Adrenal gland (tissue), 5 donors: ENCODE data around the gene SLC25A22.

Source experiments
- POLR2A ChIP-seq, 2 donors: fragments of 450-650 bp; IDR thresholded peaks; one replicate each; pipeline ENCODE4 v1.6.1; 2017; ENCODE audit warnings: antibody characterized with exemption in 2 of 2, mild to moderate bottlenecking in 2 of 2, moderate library complexity in 1 of 2
- TF ChIP-seq, protein P1 (sequence below), 6 experiments: fragments of 450-650 bp in 4 of 6; fragments of 200-600 bp in 2 of 6; sonication (generic) in 1 of 6; IDR thresholded peaks; 1 replicate in 5 of 6; 2 replicates in 1 of 6; pipeline versions ENCODE4 v1.5.1 to v1.8.0; 2016 to 2021; ENCODE audit warnings: antibody characterized with exemption in 6 of 6, mild to moderate bottlenecking in 2 of 6, moderate library complexity in 1 of 6
- donor health status: DM: no; HTN: no; CAD: no.

DNA sequence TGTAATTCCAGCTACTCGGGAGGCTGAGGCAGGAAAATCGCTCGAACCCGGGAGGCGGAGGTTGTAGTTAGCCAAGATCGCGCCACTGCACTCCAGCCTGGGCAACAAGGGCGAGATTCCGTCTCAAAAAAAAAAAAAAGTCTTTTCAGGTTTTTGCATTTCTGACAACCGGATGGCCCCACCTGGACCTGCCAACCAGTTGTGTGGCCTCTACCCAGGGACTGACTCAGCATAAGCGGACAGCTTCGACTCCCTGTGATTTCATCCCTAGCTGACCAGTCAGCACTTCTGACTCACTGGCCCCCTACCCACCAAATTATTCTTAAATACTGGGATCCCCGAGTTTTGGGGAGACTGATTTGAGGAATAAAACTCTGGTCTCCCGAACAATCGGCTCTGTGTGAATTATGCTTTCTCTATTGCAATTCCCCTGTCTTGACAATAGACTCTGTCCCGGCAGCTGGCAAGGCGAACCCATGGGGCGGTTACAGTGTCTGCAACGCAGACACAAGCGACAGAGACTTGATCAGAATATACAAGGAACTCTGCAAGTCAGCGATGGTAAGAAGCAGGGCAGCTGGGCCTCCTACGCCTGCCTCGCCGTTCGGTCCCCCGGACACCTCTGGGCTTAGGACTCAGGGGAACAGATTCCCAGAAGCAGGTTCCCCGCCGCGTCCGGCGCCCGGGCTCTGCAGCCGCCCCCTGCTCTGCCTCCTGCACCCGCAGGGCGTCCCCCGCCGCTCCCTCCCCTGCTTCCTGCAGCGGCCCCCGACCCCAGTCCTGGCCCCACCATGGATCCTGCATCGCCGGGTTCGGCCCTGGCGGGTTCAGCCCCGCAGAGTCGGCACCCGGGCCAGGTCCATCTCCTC lies 51.6 kb downstream of the SLC25A22 start:
- TF ChIP-seq POLR2A (IDR thresholded peaks at IDR 0.05): no peak
- TF ChIP-seq, protein P1, sequence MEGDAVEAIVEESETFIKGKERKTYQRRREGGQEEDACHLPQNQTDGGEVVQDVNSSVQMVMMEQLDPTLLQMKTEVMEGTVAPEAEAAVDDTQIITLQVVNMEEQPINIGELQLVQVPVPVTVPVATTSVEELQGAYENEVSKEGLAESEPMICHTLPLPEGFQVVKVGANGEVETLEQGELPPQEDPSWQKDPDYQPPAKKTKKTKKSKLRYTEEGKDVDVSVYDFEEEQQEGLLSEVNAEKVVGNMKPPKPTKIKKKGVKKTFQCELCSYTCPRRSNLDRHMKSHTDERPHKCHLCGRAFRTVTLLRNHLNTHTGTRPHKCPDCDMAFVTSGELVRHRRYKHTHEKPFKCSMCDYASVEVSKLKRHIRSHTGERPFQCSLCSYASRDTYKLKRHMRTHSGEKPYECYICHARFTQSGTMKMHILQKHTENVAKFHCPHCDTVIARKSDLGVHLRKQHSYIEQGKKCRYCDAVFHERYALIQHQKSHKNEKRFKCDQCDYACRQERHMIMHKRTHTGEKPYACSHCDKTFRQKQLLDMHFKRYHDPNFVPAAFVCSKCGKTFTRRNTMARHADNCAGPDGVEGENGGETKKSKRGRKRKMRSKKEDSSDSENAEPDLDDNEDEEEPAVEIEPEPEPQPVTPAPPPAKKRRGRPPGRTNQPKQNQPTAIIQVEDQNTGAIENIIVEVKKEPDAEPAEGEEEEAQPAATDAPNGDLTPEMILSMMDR (IDR thresholded peaks at IDR 0.05): no peak
